Colonic mucosa (tissue), 4 donors: Measurements from ENCODE around the gene HIVEP2. TPM values are rescaled to one million over a fixed set of nuclear protein-coding genes. Genes with fewer than 3 reads are reported as not detected.

ENCODE experiments used
- DNase-seq: peaks from one replicate; pipeline ENCODE4 v3.0.0-alpha.2; 2020
- H3K27ac ChIP-seq: fragments of 200-600 bp; one replicate; pipeline ENCODE4 v1.8.0; 2021
- H3K27me3 ChIP-seq: fragments of 200-600 bp; one replicate; pipeline ENCODE4 v1.8.0; 2021
- H3K36me3 ChIP-seq: fragments of 200-600 bp; one replicate; pipeline ENCODE4 v1.8.0; 2021
- H3K4me1 ChIP-seq: fragments of 200-600 bp; one replicate; pipeline ENCODE4 v1.8.0; 2021; ENCODE audit warnings: mild to moderate bottlenecking
- H3K4me3 ChIP-seq: fragments of 200-600 bp; one replicate; pipeline ENCODE4 v1.8.0; 2021
- H3K9ac ChIP-seq, 2 donors: one replicate each; pipeline ENCODE4 v1.7.0; 2013; ENCODE audit warnings: control low read depth in 2 of 2, low read depth in 2 of 2, low read length in 2 of 2
- H3K9me3 ChIP-seq: fragments of 200-600 bp; one replicate; pipeline ENCODE4 v1.8.0; 2021
- intact Hi-C: fragments of 100-400 bp; cut with DNase I; formaldehyde crosslinking; loops from one replicate; pipeline ENCODE4 v1.14.1; 2022
- total RNA-seq, 2 donors: library from RNA; stranded (reverse); fragmentation: NEBNext Ultra II Directional in 1 of 2; extraction: Animal tissue kit (Norgen Biotek cat#: 25700) in 1 of 2; gene quantifications; one replicate each; pipeline ENCODE4 v1.2.1, GENCODE V29; 2021
- TF ChIP-seq, protein P1 (sequence below): fragments of 200-600 bp; IDR thresholded peaks from one replicate; pipeline ENCODE4 v1.8.0; 2022; ENCODE audit warnings: antibody characterized with exemption, mild to moderate bottlenecking
- donor health status: healthy.
- donor health status: DM: no; HTN: no; CAD: no.
- donor health status: DM: no; HTN: no; CAD: no.

Gene HIVEP2
- total RNA-seq, 2 donors from 2014 or later: 5.3 to 15.2 TPM

- no peak for DNase-seq
- H3K9me3 ChIP-seq: no peaks in the 10 kb centered on the region
- no peaks in the 10 kb centered on the region for H3K27me3 ChIP-seq
- TF ChIP-seq, protein P1, sequence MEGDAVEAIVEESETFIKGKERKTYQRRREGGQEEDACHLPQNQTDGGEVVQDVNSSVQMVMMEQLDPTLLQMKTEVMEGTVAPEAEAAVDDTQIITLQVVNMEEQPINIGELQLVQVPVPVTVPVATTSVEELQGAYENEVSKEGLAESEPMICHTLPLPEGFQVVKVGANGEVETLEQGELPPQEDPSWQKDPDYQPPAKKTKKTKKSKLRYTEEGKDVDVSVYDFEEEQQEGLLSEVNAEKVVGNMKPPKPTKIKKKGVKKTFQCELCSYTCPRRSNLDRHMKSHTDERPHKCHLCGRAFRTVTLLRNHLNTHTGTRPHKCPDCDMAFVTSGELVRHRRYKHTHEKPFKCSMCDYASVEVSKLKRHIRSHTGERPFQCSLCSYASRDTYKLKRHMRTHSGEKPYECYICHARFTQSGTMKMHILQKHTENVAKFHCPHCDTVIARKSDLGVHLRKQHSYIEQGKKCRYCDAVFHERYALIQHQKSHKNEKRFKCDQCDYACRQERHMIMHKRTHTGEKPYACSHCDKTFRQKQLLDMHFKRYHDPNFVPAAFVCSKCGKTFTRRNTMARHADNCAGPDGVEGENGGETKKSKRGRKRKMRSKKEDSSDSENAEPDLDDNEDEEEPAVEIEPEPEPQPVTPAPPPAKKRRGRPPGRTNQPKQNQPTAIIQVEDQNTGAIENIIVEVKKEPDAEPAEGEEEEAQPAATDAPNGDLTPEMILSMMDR: no peak
- H3K9ac ChIP-seq: no peak overlapping the region
- peaks cover 6% of the 10 kb centered on the region for H3K36me3 ChIP-seq
- no peak overlapping the region for H3K27ac ChIP-seq
- no peaks in the 10 kb centered on the region for H3K4me1 ChIP-seq
- intact Hi-C loops: no loop called here
- no peak overlapping the region for H3K4me3 ChIP-seq
These were observed 193.5 kb downstream of the HIVEP2 start for GRCh38 chr6:142751452-142751851.

GRCh38 chr6:142750998-142751397 is 194.0 kb downstream of the HIVEP2 start:
- no peak overlapping the region for H3K4me3 ChIP-seq
- TF ChIP-seq, protein P1: no peak
- H3K36me3 ChIP-seq: peaks cover 6% of the 10 kb centered on the region
- H3K4me1 ChIP-seq: no peaks in the 10 kb centered on the region
- DNase-seq: no peak
- H3K27me3 ChIP-seq: no peaks in the 10 kb centered on the region
- no peaks in the 10 kb centered on the region for H3K9me3 ChIP-seq
- intact Hi-C loops: no loop called here
- H3K27ac ChIP-seq: no peak overlapping the region
- H3K9ac ChIP-seq: no peak overlapping the region

GRCh38 chr6:142749556-142749955 is 195.4 kb downstream of the HIVEP2 start:
- Histone ChIP-seq H3K4me3 (no peak overlapping the region), H3K9me3 (no peaks in the 10 kb centered on the region), H3K36me3 (peaks cover 6% of the 10 kb centered on the region), H3K27me3 (no peaks in the 10 kb centered on the region), H3K27ac (no peak overlapping the region), H3K9ac (no peak overlapping the region), H3K4me1 (no peaks in the 10 kb centered on the region)
- TF ChIP-seq, protein P1: no peak
- intact Hi-C loops: no loop called here
- no peak for DNase-seq

DNA sequence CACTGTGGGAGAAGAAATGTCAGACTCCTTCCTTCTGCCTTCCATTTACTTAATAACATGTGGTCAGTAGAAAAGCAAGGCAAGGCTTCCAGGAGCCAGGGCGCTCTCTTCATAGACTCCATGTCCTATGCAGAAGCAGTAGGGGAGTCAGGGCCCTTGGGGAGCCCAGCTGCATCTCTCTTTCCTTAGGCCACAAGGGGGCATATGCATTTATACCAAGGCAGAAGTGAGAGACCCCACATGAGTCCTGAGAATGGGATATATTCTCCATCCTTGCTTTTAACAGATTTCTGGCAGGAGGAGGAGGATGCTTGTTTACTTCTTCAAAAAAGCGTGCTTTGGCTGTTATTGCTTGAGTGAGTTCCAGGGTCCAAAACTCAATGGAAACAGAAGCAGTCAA is 198.5 kb downstream of the HIVEP2 start:
- Histone ChIP-seq H3K27ac (no peak overlapping the region), H3K4me3 (no peak overlapping the region), H3K4me1 (no peaks in the 10 kb centered on the region), H3K27me3 (no peaks in the 10 kb centered on the region), H3K9me3 (no peaks in the 10 kb centered on the region), H3K9ac (no peak overlapping the region), H3K36me3 (no peaks in the 10 kb centered on the region)
- TF ChIP-seq, protein P1: peak; percentile 29
- intact Hi-C loops: no loop called here
- DNase-seq: no peak

DNA sequence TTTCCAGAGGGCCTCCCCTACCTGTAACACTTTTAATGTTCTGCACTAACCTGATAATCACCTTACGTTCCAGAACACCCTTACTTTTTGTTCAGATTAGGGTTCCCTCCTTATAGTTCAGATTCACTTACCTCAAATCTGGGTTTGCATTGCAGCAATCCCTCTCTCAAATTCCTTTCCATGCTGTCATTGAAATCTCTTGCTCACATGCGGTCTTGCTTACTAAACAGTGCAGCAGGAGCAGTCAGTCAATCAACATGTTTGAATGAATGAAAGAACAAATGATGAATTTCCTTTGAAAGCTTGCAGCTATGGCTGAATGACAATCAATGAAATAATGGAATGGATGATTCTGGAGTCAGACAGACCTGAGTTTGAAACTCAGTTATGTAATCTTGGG is 200.1 kb downstream of the HIVEP2 start:
- H3K4me3 ChIP-seq: no peak overlapping the region
- intact Hi-C loops: no loop called here
- no peak for DNase-seq
- TF ChIP-seq, protein P1: no peak
- no peaks in the 10 kb centered on the region for H3K27me3 ChIP-seq
- H3K9me3 ChIP-seq: no peaks in the 10 kb centered on the region
- no peaks in the 10 kb centered on the region for H3K4me1 ChIP-seq
- no peak overlapping the region for H3K9ac ChIP-seq
- H3K27ac ChIP-seq: no peak overlapping the region
- H3K36me3 ChIP-seq: no peaks in the 10 kb centered on the region

DNA sequence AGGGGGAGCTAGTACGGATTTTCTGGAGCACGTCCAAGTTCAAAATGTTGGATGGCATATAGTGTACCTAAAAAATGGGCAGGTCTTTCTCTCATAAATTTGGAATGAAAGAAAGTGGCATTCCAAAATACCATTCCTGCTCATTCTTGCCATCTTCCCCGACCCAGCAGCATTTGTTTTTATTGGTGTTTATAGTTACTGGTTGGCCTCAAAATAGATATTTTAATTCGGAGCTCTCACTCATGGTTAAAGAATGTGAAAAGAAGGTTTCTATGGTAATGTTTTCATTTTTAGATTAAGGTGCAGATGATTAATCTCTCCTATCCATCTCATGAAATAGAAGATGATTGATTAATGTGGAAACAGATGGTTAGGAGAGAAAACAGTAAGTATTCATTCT is 204.5 kb downstream of the HIVEP2 start:
- no peak overlapping the region for H3K27ac ChIP-seq
- H3K36me3 ChIP-seq: no peaks in the 10 kb centered on the region
- H3K4me3 ChIP-seq: no peak overlapping the region
- no peak overlapping the region for H3K9ac ChIP-seq
- no peaks in the 10 kb centered on the region for H3K27me3 ChIP-seq
- TF ChIP-seq, protein P1: no peak
- H3K4me1 ChIP-seq: no peaks in the 10 kb centered on the region
- no peak for DNase-seq
- intact Hi-C loops: no loop called here
- no peaks in the 10 kb centered on the region for H3K9me3 ChIP-seq
